ENCODE results near the gene IGSF1.
"Not testable (repeated sequence)": the region's sequence is repeated elsewhere in the genome, so short reads cannot be mapped to it uniquely, and the experiment has no call there.

Gene IGSF1

DNA sequence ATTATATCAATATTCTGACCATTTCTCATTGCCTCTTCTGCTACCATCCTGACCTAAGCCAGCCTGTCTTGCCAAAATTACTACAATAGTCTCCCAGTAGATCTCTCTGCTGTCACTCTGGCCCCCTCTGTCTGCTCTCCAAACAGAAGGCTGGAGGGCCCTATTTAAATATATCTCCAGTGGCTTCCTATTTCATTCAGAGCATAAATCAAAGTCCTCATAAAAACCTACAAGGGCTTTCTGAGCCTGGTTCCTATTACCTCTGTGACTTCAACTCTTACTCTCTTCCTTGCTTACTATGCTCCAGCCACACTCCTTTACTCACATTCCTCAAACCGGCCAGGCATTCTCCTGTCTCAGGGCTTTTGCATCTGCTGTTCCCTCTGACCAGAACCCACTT, 19.0 kb downstream of the IGSF1 start:
- no peak for DNase-seq (ENCODE audit: low spot score)

DNA sequence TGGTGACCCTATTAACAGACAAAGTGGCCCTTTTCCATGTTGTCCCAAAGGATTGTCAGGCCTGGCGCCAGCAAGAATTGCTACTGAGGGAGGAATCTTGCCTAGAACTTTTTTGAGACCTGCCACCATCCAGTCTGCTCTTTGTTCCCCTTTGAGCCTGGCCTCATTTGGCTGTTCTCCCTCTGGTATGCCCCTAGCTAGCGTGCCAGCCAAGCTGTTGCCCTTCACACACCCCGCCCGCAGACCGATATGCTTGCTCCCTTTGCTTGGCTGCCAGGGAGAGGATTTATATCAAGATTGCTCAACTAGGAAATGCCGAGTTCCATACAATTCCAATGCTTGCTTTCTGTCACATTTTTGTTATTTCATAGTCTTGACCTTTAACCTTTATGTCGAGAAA, 24.4 kb downstream of the IGSF1 start:
- no peak for DNase-seq (ENCODE audit: low spot score)

DNA sequence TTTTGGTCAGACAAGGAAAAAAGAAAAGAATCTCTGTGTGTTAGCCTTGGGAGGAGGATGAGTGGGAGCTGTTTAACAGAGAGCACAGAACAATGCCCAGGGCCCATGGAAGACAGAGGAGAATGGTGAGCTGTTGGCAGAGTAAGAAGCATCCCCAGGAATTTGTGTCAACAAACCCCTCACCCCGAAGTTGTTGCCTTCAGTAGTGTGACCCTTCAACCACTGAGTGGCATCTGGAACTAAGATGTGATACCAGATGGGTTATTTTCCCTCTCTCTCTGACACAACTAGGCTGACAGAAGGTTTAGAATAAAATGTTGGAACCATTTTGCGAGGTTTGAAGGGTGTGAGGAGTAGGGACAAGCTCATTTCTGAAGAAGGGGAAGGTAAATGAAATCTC, 25.1 kb downstream of the IGSF1 start:
- DNase-seq (ENCODE audit: low spot score): no peak

DNA sequence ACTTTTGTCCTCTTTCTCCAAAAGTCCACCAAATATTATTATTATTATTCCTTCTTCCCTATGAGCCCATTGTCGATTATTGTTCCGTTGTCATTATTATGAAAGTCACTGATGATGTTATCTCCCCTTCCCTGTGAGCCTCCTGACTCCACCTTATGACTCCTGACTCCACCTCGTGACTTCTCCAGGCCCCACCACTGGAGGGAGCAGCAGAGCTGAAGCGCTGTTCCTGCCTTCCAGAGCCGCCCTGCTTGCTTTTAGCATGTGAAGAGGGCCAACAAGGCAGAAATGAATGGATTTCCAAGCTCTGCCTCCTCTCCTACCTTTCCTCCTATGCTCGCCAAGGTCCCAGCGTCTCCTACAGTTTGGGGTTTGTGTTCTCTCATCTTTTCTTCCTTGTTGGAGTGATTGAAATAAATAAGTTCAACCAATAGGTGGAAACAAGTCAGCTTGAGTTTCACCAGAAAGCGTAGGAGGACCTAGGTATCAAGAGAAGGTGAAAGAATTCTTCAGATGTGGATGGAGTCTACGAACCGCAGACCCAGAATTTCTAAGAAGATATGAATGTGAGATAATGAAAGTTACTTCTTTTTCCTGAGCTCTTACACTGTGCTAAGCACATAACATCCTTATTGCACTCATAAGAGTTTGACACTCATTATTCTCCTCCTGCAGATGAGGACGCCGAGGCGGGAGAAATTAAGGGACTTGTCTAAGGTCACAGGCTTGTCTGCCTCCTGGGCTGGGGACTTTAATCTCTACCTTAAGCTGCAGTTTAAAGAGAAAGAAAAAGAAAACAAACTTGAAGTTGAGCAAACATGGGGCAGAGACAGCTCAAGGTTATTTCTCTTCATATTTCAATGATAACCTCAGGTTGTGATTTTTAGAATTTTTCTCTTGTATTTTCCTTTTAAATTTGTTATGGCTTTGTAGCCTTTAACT, 26.1 kb downstream of the IGSF1 start:
- DNase-seq (ENCODE audit: low spot score): no peak

DNA sequence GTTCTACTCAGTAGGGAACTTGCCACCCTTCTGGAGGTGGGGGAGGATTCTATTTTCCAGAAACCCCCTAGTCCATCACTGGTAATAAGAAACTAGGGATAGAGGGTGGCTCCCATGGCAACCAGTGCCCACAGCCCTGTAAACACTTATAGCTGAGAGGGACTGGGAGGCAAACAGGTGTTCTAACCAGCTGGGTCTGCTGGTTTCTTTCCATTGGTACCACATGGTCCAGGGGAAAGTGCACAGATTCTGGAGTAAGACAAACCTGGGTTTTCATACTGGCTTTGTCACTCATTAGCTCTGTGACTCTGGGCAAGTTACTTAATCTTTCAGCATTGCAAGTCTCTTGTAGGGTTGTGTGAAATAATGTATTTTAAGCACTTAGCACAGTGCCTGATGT, 26.9 kb downstream of the IGSF1 start:
- DNase-seq (ENCODE audit: low spot score): no peak

DNA sequence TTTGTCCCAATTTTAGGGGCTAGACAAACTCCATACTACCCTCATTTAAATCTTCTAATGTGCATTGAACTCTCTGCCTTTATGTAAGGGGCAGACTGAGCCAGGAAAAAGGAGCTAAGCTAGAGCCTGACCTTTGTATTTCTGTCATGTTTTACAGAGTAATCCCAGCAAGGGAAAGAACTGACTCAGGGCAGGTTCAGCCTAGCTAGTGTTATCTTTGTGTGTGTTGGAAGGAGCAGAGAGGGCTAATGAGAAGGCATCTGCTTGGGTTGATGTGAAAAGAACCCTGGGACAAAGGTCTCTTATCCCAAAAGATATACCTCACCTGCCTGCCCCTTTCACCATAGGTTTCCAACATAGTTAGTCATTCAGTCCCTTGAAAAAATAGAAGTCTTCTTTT, 31.7 kb downstream of the IGSF1 start:
- no peak for DNase-seq (ENCODE audit: low spot score)

DNA sequence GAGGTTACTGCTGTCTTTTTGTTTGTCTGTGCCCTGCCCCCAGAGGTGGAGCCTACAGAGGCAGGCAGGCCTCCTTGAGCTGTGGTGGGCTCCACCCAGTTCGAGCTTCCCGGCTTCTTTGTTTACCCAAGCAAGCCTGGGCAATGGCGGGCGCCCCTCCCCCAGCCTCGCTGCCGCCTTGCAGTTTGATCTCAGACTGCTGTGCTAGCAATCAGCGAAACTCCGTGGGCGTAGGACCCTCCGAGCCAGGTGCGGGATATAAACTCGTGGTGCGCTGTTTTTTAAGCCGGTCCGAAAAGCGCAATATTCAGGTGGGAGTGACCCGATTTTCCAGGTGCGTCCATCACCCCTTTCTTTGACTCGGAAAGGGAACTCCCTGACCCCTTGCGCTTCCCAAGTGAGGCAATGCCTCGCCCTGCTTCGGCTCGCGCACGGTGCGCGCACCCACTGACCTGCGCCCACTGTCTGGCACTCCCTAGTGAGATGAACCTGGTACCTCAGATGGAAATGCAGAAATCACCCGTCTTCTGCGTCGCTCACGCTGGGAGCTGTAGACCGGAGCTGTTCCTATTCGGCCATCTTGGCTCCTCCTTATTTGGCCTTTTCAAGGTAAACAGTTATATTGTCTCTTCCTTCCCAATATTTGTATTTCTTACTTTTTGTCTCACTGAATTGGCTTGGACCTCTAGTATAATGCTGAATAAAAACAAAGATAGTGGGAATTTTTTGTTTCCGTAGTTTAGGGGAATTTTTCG, 37.9 kb downstream of the IGSF1 start:
- not testable (repeated sequence) for DNase-seq (ENCODE audit: low spot score)

DNA sequence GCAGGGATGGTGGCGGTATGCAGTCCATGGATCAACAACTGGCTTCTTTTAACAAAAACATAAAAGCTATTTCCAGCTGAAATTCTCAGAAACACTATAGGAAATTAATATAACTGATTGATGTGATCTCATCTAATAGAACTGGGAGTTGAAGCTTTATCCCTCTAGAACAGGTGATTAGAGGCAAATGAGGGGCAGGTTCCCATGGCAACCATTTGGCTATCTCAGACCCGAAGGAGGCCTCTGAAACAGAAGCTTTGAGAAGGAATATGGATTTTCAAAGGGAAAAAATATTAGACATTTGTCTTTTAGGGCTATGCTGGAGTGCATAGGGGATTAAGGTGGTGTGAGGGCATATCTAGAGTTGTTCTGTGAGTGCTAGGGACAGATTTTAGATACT, 50.0 kb downstream of the IGSF1 start:
- no peak for DNase-seq (ENCODE audit: low spot score)

DNA sequence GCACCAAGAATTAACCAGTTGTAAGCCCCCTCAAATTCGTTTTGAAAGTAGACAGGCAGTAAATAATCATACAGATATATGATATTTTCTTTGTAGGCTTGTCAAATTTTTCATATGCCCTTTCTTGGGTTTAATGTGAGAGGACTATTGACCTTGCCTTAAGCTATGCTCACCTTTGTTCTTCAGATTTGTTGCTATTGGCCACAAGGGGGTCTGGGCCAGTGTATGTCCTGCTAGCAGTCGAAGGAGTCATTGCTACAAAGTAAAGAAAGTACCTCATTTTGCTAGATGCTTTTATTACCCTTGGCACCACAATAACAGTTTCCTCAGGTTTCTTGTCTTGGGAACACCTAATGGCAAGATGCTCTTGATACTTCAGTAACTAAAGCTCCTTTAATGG, 51.7 kb downstream of the IGSF1 start:
- no peak for DNase-seq (ENCODE audit: low spot score)

DNA sequence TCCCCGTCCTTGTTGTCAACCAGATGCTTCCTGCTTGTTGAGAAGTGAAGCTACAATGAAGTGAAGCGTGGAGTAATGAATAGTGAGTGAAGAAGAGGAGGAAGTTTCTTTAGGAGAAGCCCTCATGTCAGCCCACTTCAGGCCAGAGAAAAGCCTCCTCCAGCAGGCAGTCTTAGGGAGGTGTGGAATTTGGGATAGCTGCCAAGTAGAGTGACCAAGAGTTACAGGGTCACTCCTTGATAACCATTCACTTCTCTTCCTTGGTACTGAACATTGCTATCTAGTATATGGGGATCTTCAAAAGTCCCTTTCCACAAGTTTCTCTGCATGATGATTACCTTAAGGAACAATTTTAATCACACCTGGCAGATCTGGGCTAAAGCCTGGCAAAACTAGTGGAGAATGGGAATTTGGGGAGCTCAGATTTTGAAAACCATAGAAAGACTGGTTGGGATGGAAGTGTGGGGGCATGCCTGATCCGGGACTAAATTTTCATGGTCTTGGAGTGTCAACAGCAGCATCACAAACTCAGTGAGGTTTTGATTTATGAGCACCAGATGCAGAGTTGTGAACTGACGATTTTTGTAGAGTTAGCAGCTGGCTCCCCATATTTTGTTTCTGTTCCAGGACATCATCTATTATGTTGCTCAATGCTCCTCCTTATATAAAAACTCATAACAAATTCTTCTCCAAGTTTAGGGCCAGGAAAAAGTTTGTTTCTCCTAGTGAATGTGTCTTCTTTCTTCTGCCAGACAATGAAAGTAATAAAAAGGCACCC, 53.1 kb downstream of the IGSF1 start:
- no peak for DNase-seq (ENCODE audit: low spot score)

DNA sequence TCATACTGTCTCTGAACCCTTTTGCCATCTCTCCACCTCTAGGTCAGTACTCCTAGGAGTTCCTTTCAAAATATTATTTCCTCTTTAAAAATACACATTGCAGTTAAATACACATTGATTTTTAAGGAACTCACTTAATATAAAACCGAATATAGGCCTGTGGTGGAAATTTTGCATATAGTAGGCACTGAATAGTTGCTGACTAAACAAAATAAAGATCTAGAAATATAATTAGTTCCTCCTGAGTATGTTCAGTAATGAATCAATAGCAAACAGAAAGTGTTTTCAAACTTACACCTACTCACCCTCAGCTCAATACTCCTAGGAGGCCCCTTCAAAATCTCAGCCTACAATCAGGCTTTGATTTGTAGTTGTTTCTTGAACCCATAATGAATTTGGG, 61.5 kb downstream of the IGSF1 start:
- no peak for DNase-seq (ENCODE audit: low spot score)

DNA sequence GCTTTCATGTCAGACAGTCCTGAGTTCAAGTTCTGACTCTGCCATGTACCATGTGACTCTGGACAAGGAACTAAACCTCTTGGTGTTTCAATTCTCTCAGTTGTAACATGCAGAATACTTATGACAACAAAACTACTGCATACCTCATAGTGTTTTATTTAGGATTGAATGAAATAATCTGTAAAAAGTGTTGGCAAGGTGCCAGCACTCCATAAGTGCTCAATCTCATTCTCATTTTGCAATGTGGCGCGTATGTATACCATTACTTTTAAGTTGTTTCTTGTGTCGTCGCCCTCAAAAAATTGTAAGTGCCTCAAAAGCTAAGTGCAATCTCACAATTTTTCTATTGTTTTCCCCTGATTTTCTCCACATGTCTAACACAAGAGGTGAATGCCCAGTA, 62.5 kb downstream of the IGSF1 start:
- no peak for DNase-seq (ENCODE audit: low spot score)

DNA sequence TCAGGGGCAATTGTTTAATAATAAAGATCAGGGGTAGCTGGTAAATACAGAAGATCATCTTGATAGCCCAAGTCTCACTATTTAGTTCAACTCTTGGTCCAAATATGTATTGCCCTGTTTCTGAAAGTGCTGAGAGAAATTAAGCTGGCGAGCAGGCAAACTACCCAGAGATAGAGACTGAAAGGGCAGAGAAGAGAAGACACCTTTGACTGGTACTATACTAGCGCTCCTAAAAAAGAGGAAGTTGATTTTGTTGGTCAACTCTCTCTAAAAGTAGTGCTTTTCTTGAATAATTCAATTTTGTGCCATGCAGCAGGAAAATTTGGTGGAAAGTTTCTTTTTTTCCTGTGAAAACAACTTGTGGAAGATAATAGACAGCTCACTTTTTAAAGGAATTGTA, 64.0 kb downstream of the IGSF1 start:
- DNase-seq (ENCODE audit: low spot score): no peak

Data from CD4-positive, alpha-beta T cell treated with Interleukin-6 at 100 ng/mL for 8 hours (primary cell).